T47D (cell line): Measurements from ENCODE around the gene MATN1.

ENCODE experiments used
- DNase-seq, 2 experiments: peaks; one replicate each; pipeline versions ENCODE4 v3.0.0 to v3.0.0-alpha.2; 2011 to 2012; ENCODE audit warnings: low read depth in 1 of 2, low spot score in 1 of 2
- JUND ChIP-seq: IDR thresholded peaks from 2 replicates; pipeline ENCODE4 v1.6.1; 2012; ENCODE audit warnings: low read depth
- in situ Hi-C: cut with HindIII; loops from 2 replicates; pipeline ENCODE4 v1.10.0; 2016; ENCODE audit warnings: low sequenced_read_pairs, low pct_unique_long_range_greater_than_20kb

Gene MATN1

DNA sequence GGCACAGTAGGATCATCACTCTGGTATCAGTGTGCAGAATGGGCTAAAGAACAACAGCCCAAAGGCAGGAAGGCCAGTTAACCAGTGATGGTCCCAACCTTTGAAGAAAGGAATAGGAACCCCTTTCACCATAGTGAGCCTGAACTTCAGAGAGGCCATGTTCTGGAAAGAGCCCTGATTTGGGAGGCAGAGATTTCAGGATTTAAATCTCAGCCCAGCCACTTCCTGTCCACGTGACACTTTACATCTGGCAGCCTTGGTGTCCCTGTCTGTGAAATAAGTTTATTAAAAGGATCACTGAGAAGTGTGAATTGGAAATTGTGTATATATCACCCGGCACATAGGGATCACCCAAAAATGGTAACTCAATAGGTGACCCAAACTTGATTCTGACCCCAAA lies 13.0 kb downstream of the MATN1 start:
- no peak for TF ChIP-seq JUND
- DNase-seq: no peak
- in situ Hi-C loops: no loop called here

DNA sequence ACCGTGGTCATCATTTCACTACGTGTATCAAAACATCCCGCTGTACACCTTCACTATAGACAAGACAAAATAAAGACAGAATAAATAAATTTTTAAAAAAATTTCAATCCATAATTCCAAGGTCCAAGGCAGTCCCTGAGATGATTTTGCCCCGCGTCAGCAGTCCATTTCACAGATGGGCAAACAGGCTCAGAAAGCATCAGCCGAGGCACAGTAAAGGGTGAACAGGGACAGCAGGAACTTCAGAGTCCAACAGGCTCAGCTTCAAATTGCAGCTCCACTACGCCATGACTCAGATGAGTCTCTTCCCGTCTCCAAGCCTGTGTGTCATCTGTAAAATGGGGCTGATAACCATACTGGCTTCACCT lies 15.0 kb downstream of the MATN1 start:
- TF ChIP-seq JUND: no peak
- in situ Hi-C loops: no loop called here
- no peak for DNase-seq

DNA sequence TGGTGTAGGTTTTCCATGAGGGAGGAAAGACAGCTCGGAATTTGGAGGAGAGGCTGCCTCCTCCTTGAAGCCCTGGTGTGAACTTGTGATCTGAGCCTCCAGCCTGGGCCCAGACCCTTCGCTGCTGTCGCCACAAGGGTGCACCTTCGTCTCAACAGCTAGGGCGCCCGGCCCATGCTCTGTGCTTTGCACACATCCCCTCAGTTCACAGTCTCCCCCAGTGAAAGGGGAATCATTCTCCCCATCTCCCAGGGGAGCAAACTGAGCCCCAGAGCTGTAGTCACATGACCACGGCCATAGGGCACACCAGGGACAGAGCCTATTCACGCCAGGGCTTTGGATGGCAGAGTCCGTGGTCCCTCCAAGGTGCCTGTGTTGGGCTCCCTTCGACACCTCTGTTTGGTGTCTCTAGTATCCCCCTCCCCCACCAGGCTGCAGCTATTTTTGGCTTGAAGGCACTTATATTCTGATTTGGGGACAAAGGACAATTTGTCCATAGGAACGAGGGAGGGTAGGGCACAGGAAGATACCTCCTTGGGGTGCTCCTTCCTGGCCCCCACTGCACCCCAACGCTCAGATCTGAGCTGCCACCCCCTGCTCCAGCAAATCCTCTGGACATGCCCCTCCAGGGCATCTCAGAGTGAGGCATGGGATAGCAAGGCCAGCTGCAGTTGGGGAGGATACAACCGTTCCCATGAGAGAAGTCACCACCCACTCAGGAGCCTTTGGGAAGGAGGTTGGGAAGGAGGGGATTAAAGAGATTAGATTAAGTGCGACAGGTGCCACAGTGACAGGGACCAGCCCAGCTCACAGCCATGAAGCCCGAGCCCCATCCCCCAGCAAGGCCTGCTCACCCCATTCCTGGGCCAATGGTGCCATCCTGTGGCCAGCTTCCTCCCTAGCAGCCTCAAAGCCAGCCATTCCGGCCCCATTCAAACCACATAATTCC lies 15.7 kb downstream of the MATN1 start:
- DNase-seq: peak; percentile 45 to 67
- TF ChIP-seq JUND: no peak
- in situ Hi-C loops: no loop called here

DNA sequence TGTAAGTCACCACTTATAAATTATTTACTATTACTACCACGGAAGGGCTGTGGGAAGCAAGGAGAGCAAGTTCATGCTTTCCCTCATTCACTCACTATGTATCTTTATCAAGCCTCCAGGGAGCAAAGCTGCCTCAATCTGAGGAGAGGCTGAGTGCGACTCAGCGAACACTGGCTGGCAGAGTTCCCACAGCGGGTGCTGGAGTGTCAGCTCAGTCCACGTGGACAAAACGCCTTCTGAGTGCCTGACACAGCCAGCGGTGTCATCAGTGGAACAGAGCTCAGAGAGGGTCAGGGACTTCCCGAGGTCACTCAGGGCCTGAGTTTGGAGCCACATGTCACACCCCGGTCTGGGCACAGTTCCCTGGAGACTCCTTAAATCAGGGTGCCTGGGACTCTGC lies 16.9 kb downstream of the MATN1 start:
- no peak for TF ChIP-seq JUND

DNA sequence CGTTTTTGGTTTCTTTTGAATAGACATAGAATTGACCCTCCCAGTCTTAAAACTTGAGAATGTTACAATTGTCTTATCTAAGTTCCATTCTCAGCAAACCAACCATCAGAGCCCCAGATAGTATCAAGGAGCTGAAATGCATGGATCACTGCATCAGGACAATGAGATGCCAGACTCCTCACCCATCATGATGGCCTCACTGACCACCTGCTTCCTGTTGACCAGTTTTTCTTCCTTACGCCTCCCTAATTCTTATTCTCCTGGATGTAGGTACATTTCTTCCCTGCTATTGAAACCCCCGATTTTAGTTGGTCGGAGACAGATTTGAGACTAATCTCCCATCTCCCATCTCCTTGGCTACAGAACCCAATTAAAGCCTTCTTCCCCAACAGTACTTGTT lies 17.7 kb downstream of the MATN1 start:
- TF ChIP-seq JUND: no peak
- in situ Hi-C loops: no loop called here
- DNase-seq: no peak

More for the DNA sequence above, 16.9 kb downstream of the MATN1 start:
- DNase-seq: no peak
- in situ Hi-C loops: no loop called here

DNA sequence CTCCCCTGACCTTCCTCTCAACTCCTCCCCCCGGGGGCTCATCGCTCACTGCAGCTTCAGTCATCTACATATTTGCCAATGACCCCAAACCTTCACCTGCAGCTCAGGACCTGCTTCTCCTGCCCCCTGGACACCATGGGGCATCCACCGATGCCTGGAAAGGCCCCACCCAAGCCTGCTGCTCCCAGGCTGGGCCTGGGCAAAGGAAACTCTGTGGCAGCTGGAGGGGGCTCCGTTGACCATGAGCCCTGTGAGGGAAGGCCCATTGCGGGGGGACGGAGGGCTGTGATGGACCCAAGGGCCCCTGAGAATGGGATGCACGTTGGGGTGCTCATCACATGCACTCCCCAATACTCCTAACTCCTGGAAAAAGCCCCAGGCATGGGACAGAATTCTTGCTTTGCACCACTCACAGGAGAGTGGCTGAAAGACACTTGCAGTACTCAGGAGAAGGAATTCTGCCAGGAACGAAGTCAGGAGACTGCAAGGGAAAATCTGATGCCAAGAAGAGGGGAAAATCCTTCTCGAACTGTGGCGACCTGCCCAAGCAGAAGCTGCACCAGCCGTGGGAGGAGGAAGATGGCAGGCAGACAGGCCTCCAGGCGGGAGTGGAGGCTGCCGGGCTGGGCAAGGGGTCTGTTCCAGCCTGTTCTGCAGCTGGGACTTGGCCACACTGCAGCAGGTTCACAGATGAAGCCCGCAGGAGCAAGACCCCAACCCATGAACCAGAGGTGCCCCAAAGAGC lies 18.4 kb downstream of the MATN1 start:
- TF ChIP-seq JUND: no peak
- no peak for DNase-seq
- in situ Hi-C loops: no loop called here

DNA sequence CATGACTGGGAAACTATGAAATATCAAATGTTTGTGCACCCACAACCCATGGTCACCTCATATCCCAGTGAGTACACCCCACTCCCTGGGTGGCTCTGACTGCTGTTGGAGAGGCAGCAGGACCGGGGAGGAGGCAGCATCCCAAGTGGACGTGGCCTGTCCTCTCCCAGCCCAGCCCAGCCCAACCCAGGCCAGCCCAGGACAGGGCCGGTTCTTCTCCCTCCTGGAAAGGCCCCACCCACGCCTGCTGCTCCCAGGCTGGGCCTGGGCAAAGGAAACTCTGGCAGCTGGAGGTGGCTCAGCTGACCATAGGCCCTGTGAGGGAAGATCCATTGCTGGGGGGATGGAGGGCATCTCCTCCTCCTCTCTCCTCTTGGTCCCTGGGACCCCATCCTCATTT lies 19.1 kb downstream of the MATN1 start:
- no peak for TF ChIP-seq JUND
- in situ Hi-C loops: no loop called here
- DNase-seq: peak in 1 of 2 experiments; percentile 7

DNA sequence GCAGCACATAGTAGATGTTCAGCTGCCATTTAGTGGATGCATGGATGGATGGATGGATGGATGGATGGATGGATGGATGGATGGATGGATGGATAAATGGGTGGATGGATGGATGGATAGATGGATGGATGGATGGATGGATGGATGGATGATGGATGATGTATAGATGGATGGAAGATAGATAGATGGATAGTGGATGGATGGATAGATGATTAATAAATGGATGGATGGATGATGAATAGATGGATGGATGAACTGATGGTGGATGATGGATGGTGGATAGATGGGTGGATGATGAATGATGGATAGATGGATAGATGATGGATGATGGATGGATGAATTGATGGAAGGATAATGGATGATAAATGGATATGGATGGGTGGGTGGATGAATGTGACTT lies 20.6 kb downstream of the MATN1 start:
- DNase-seq: no peak
- TF ChIP-seq JUND: no peak
- in situ Hi-C loops: no loop called here

DNA sequence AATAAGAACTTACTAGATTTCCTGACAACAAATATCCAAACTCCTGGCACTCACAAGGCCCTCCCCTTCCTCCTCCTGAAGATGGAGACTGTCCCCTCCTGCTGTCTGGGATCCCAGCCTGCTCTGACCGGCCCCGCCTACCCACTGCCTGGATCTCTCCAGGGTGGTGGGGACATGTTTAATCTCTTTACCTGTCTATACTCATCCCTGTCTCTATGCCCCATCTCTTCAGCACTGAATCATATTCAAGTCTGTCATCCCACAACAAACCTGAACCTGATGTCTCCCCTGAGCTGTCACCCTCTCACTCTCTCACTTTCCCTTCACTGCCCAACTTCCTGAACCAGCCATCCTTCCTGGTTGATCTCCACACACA lies 22.1 kb downstream of the MATN1 start:
- no peak for TF ChIP-seq JUND
- DNase-seq: no peak
- in situ Hi-C loops: no loop called here

DNA sequence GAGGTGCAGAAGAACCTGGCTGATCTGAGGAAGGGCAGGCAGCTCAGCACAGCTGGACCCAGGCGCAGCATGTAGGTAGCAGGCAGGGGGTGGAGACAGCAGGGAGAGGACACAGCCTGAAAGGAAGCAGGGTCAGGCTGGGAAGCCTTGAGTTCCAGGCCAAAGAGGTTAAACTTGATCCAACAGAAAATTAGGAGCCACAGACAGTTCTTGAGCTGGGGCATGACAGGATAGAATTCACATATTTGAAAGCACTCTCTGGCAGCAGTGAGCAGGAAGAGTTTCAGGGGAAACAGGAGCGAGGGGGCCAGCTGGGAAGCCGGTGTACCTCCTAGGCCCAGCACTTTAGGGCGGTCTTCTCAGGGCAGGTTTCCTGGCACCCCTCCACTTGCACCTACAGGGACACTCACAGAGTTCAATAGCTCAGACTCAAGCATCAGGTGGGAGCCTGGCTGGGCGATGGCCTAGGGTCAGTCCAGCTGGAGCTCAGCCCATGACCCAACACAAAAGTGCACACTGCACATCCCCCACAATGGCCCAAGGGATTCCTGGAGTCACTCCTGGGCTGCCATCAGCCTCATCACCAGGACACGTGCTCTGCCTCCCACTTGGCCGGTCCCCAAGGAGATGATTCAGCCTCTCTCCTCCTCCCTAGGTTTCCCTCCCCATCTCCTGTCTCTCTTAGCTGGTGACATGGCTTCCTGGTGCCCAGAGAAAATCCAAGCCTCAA lies 22.7 kb downstream of the MATN1 start:
- DNase-seq: peak in 1 of 2 experiments; percentile 13
- no peak for TF ChIP-seq JUND
- in situ Hi-C loops: no loop called here

DNA sequence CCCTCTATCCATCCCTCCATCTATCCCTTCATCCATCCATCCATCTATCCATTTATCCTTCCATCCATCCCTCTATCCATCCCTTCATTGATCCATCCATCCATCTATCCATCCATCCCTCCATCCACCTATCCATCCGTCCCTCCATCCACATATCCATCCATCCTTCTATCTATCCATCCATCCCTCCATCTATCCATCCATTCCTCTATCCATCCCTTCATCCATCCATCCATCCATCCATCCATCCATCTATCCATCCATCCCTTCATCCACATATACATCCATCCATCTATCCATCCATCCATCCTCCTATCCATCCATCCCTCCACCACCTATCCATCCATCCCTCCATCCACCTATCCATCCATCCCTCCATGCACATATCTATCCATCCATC lies 23.6 kb downstream of the MATN1 start:
- no peak for TF ChIP-seq JUND
- DNase-seq: no peak

DNA sequence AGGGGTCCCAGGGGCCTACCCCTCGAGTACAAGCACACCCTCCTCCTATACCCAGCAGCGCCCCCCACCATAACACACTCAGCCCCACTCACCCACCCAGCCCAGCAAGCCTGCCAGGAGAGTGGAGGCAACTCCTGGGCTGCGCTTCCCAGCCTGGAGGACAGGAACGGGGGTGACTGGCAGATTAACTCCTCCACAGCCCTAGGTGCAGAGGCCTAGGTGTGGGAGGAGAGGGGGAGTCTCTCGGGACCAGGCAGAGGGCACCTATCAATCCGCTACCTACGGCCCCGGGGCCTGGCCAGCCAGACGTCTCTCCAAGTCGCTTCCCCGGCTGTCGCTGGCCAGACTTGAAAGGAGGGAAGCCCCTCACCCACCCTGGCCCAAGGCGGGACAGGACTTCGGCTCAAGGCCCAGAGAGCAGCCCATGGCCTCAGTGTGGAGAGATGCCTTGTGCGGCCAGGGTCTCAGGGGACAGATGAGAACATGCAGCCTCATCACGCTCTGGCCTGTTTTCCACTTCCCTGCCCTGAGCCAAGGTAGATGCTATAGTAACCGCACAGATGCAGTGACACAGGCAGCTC lies 24.9 kb downstream of the MATN1 start:
- DNase-seq: no peak
- in situ Hi-C loops: no loop called here
- no peak for TF ChIP-seq JUND

More for the DNA sequence above, 23.6 kb downstream of the MATN1 start:
- in situ Hi-C loops: no loop called here
